Lung (tissue), 12 donors: Measurements from ENCODE around the gene ARID1B. TPM values are rescaled to one million over a fixed set of nuclear protein-coding genes. Genes with fewer than 3 reads are reported as not detected.

Experiments
- ATAC-seq: fragments of 200-7000 bp; cut with Tn5 transposase; one replicate; pipeline ENCODE4 v1.9.1; 2020; ENCODE audit warnings: moderate number of reproducible peaks; ENCODE audit not compliant: insufficient read depth, low FRiP score
- DNase-seq, 3 donors: peaks; one replicate each; pipeline ENCODE4 v3.0.0-alpha.2; 2013 to 2017
- H3K27ac ChIP-seq, 2 donors: one replicate each; pipeline ENCODE4 v1.5.1; 2013; ENCODE audit warnings: mild to moderate bottlenecking in 2 of 2, moderate library complexity in 2 of 2, control low read depth in 1 of 2, inconsistent platforms in 1 of 2, low read depth in 1 of 2, low read length in 1 of 2
- H3K27me3 ChIP-seq, 3 donors: one replicate each; pipeline ENCODE4 v1.5.1; 2013; ENCODE audit warnings: low read length in 2 of 3; ENCODE audit not compliant: control insufficient read depth in 3 of 3, insufficient read depth in 3 of 3
- H3K36me3 ChIP-seq, 4 donors: one replicate each; pipeline ENCODE4 v1.5.1; 2013; ENCODE audit warnings: low read length in 4 of 4, mild to moderate bottlenecking in 1 of 4, moderate library complexity in 1 of 4; ENCODE audit not compliant: control insufficient read depth in 4 of 4, insufficient read depth in 4 of 4
- H3K4me1 ChIP-seq, 5 donors: one replicate each; pipeline ENCODE4 v1.5.1; 2013; ENCODE audit warnings: low read length in 5 of 5, mild to moderate bottlenecking in 2 of 5, moderate library complexity in 1 of 5; ENCODE audit not compliant: control insufficient read depth in 5 of 5, insufficient read depth in 5 of 5
- H3K4me3 ChIP-seq: one replicate; pipeline ENCODE4 v1.5.1; 2013; ENCODE audit warnings: mild to moderate bottlenecking, control low read depth, moderate library complexity
- H3K9ac ChIP-seq, 2 donors: one replicate each; pipeline ENCODE4 v1.5.1; 2013; ENCODE audit warnings: low read length in 2 of 2, control low read depth in 1 of 2; ENCODE audit not compliant: insufficient read depth in 1 of 2
- H3K9me3 ChIP-seq, 4 donors: one replicate each; pipeline ENCODE4 v1.5.1; 2013; ENCODE audit warnings: low read length in 3 of 4, mild to moderate bottlenecking in 1 of 4, moderate library complexity in 1 of 4; ENCODE audit not compliant: control insufficient read depth in 4 of 4, insufficient read depth in 3 of 4
- CTCF ChIP-seq: IDR thresholded peaks from 2 replicates; pipeline ENCODE4 v1.5.1; 2012; ENCODE audit warnings: mild to moderate bottlenecking; ENCODE audit errors: control extremely low read depth, extremely low read depth
- WGBS, 2 donors: extraction: QIAGEN DNeasy Blood & Tissue Kit; methylation state at CpG; one replicate each; pipeline ENCODE4 v1.1.7; 2013; 5-methylcytosine and 5-hydroxymethylcytosine counted together
- polyA plus RNA-seq, 2 donors: library from polyadenylated mRNA; stranded (reverse); fragments of 200-250 nt; gene quantifications; one replicate each; pipeline ENCODE4 v1.2.1, GENCODE V29; 2013
- total RNA-seq, 2 donors: library from RNA; depleted of rRNA in 1 of 2; stranded (reverse); fragments of >200 nt in 1 of 2; gene quantifications; one replicate each; pipeline ENCODE4 v1.2.1, GENCODE V29; 2014 to 2021
- donor health status: control.
- donor health status: control.
- donor health status: Bipolar disorder and iron deficiency.
- donor health status: healthy.
- donor health status: DM: yes; HTN: yes; CAD: no.

Gene ARID1B
- total and polyA plus RNA-seq, 4 donors = 10.5 to 239 (median 50.9) TPM

- no peak for TF ChIP-seq CTCF
- ATAC-seq (no peak), DNase-seq (no peak)
- peaks cover 8 to 14% (median 13%) of the 10 kb centered on the region in 4 donors for H3K36me3 ChIP-seq
- H3K9ac ChIP-seq = no peak overlapping the region
- no peak overlapping the region for H3K27ac ChIP-seq
- no peaks in the 10 kb centered on the region for H3K9me3 ChIP-seq
- no peak overlapping the region for H3K4me3 ChIP-seq
- H3K27me3 ChIP-seq = no peaks in the 10 kb centered on the region
- peaks cover 0 to 15% (median 0%) of the 10 kb centered on the region in 5 donors for H3K4me1 ChIP-seq
- WGBS, 2 donors = 93 to 95% methylated on average over 15 of the region's 15 CpGs
Observed at GRCh38 chr6:157177731-157178336, 400.7 kb downstream of the ARID1B start.

DNA sequence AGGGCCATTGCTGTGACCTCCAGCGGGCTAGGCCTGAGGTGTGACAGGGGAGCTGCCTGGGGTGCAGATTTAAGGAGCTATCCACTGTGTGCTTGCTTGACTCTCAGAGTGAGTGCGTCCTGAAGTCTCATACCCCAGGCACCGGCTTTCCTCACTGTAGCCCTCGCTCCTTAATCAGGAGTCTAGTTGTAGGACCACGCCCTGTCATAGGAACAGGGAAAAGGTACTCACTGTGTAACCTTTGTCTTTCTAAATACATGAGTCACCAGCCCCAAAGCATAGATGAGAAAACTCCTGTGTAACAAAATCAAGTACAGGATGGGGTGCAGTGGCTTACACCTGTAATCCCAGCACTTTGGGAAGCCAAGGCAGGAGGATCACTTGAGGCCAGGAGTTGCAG is 404.5 kb downstream of the ARID1B start:
- no peak overlapping the region for H3K4me3 ChIP-seq
- no peak overlapping the region for H3K9ac ChIP-seq
- no peak overlapping the region for H3K27ac ChIP-seq
- H3K36me3 ChIP-seq = peaks cover 6 to 34% (median 26%) of the 10 kb centered on the region in 4 donors
- peaks cover 0 to 7% (median 0%) of the 10 kb centered on the region in 5 donors for H3K4me1 ChIP-seq
- no peaks in the 10 kb centered on the region for H3K27me3 ChIP-seq
- no peak for ATAC-seq
- no peaks in the 10 kb centered on the region for H3K9me3 ChIP-seq
- DNase-seq = no peak
- 93 to 94% methylated on average over 5 of the region's 5 CpGs for WGBS, 2 donors
- no peak for TF ChIP-seq CTCF

- no peak for TF ChIP-seq CTCF
- peaks cover 0 to 12% (median 6%) of the 10 kb centered on the region in 5 donors for H3K4me1 ChIP-seq
- peaks cover 6 to 34% (median 28%) of the 10 kb centered on the region in 4 donors for H3K36me3 ChIP-seq
- DNase-seq = no peak
- H3K9ac ChIP-seq = no peak overlapping the region
- no peak for ATAC-seq
- no peak overlapping the region for H3K4me3 ChIP-seq
- no peak overlapping the region for H3K27ac ChIP-seq
- no peaks in the 10 kb centered on the region for H3K27me3 ChIP-seq
- no peaks in the 10 kb centered on the region for H3K9me3 ChIP-seq
- WGBS, 2 donors = 87% methylated on average over 15 of the region's 15 CpGs
Observed at GRCh38 chr6:157182503-157183264, 405.5 kb downstream of the ARID1B start.
